K562 (cell line): ENCODE measurements around the gene HSPB8. TPM values are rescaled to one million over a fixed set of nuclear protein-coding genes. Genes with fewer than 3 reads are reported as not detected.

Experiments
- CC2D1A ChIP-seq: fragments of 450-650 bp; IDR thresholded peaks from 2 replicates; pipeline ENCODE4 v1.6.1; 2017; ENCODE audit warnings: mild to moderate bottlenecking
- CEBPG ChIP-seq, 3 experiments: fragments of 200-800 bp in 1 of 3; sonication (Bioruptor generic) in 1 of 3; sonication (generic) in 1 of 3; formaldehyde crosslinking in 1 of 3; IDR thresholded peaks in 2 of 3; conservative IDR thresholded peaks in 1 of 3; 2 replicates each; pipeline versions ENCODE4 v1.6.1 to v1.8.0; 2016 to 2022; ENCODE audit warnings: missing compliant biosample characterization in 2 of 3, missing genetic modification characterization in 2 of 3, mild to moderate bottlenecking in 1 of 3, missing genetic modification reagents in 1 of 3
- E2F4 ChIP-seq: sonication (generic); formaldehyde crosslinking; IDR thresholded peaks from 2 replicates; pipeline ENCODE4 v1.8.0; 2022; ENCODE audit warnings: mild to moderate bottlenecking, low read depth, missing genetic modification reagents
- ELF4 ChIP-seq: fragments of 450-650 bp; formaldehyde crosslinking; IDR thresholded peaks from 2 replicates; pipeline ENCODE4 v1.4.0; 2022; ENCODE audit warnings: missing genetic modification characterization
- MBD1 ChIP-seq: fragments of 250-450 bp; sonication (Bioruptor Pico); IDR thresholded peaks from 2 replicates; pipeline ENCODE4 v1.8.0; 2022; ENCODE audit warnings: inconsistent platforms
- RBM25 ChIP-seq: fragments of 200-400 bp; formaldehyde crosslinking; IDR thresholded peaks from 2 replicates; pipeline ENCODE4 v1.6.1; 2018; ENCODE audit warnings: low read length, low read depth, moderate library complexity; ENCODE audit not compliant: severe bottlenecking
- RREB1 ChIP-seq: fragments of 250-450 bp; sonication (Bioruptor Pico); IDR thresholded peaks from 2 replicates; pipeline ENCODE4 v1.4.0; 2020
- SMAD1 ChIP-seq: fragments of 150-350 bp; IDR thresholded peaks from 2 replicates; pipeline ENCODE4 v1.6.1; 2014; ENCODE audit warnings: low read length, low read depth; ENCODE audit not compliant: partially characterized antibody
- TSHZ1 ChIP-seq: fragments of 250-450 bp; sonication (Bioruptor Pico); IDR thresholded peaks from 2 replicates; pipeline ENCODE4 v1.4.0; 2020; ENCODE audit warnings: mild to moderate bottlenecking, moderate library complexity
- ZNF124 ChIP-seq: sonication (generic); formaldehyde crosslinking; IDR thresholded peaks from 2 replicates; pipeline ENCODE4 v1.8.1; 2022; ENCODE audit warnings: missing genetic modification reagents
- ZNF140 ChIP-seq: fragments of 250-450 bp; sonication (Bioruptor Pico); IDR thresholded peaks from 2 replicates; pipeline ENCODE4 v1.8.0; 2021; ENCODE audit warnings: moderate library complexity, mild to moderate bottlenecking, inconsistent platforms
- ZNF146 ChIP-seq: IDR thresholded peaks from one replicate; pipeline ENCODE4 v1.6.1; 2018; ENCODE audit warnings: missing compliant biosample characterization; ENCODE audit not compliant: unreplicated experiment
- ZNF655 ChIP-seq: fragments of 250-450 bp; sonication (Bioruptor Pico); IDR thresholded peaks from 2 replicates; pipeline ENCODE4 v1.5.0; 2021
- ZNF696 ChIP-seq: fragments of 250-450 bp; sonication (Bioruptor Pico); conservative IDR thresholded peaks from 2 replicates; pipeline ENCODE4 v1.4.0; 2020; ENCODE audit warnings: mild to moderate bottlenecking, moderate library complexity
- polyA plus RNA-seq, 8 experiments: library from polyadenylated mRNA; depleted of rRNA in 4 of 8; stranded (reverse) in 5 of 8; unstranded in 3 of 8; fragments of >200 nt; fragmentation: Nextera tagmentation in 2 of 8; fragmentation: Illumina TruSeq in 1 of 8; extraction: Ambion mirVana in 2 of 8; extraction: Trizol in 1 of 8; gene quantifications; 2 replicates each; pipeline versions ENCODE4 v1.2.1 to v1.2.3, GENCODE V29; 2011 to 2014; ENCODE audit warnings: inconsistent platforms in 1 of 8, missing spikeins in 1 of 8
- total RNA-seq, 7 experiments: library from RNA; depleted of rRNA in 6 of 7; stranded (reverse); fragments of >200 nt in 6 of 7; fragmentation: Illumina TruSeq in 2 of 7; extraction: Trizol in 2 of 7; gene quantifications; 2 replicates each; pipeline versions ENCODE4 v1.2.1 to v1.2.3, GENCODE V29; 2011 to 2021; ENCODE audit warnings: low replicate concordance in 1 of 7

HSPB8 gene
- total and polyA plus RNA-seq, 9 of the 15 experiments (the other 6 are each of a cell fraction or from before 2014, with no cell fraction given), result 0.13 TPM; not detected in 8

GRCh38 chr12:119229205-119229604, 50.5 kb downstream of the HSPB8 start (continued):
- no peak for TF ChIP-seq CEBPG (CRISPR knock-in tag; IDR thresholded peaks at IDR 0.05)
- no peak for TF ChIP-seq CEBPG (tag; conservative IDR thresholded peaks at IDR 0.05 in 1 of 2, IDR thresholded peaks at IDR 0.05 in 1 of 2)
- no peak for TF ChIP-seq MBD1
- no peak for TF ChIP-seq ELF4 (CRISPR knock-in tag)
- TF ChIP-seq CC2D1A, result no peak
- TF ChIP-seq RBM25, result peak; percentile 3
- TF ChIP-seq E2F4 (CRISPR knock-in tag), result no peak
- no peak for TF ChIP-seq ZNF655 (CRISPR knock-in tag)
- no peak for TF ChIP-seq RREB1
- TF ChIP-seq SMAD1, result no peak
- TF ChIP-seq ZNF146 (CRISPR knock-in tag), result no peak
- TF ChIP-seq TSHZ1 (CRISPR knock-in tag), result no peak
- TF ChIP-seq ZNF124 (CRISPR knock-in tag), result no peak
- TF ChIP-seq ZNF696, result no peak
- TF ChIP-seq ZNF140 (CRISPR knock-in tag), result no peak
